Gastrocnemius medialis (tissue), 4 donors: ENCODE measurements around the gene CAMTA1. TPM values are rescaled to one million over a fixed set of nuclear protein-coding genes. Genes with fewer than 3 reads are reported as not detected.

Source experiments
- ATAC-seq, 2 donors: fragments of 150-250 bp; one replicate each; pipeline ENCODE4 v1.9.1; 2016
- DNase-seq, 2 donors: peaks; one replicate each; pipeline ENCODE4 v3.0.0-alpha.2; 2019
- H3K27ac ChIP-seq, 4 donors: fragments of 200-600 bp; sonication (generic); 1 replicate in 1 of 4; 2 replicates in 3 of 4; pipeline ENCODE4 v1.5.1; 2016 to 2018; ENCODE audit warnings: mild to moderate bottlenecking in 2 of 4, moderate library complexity in 1 of 4
- H3K27me3 ChIP-seq, 3 donors: fragments of 200-600 bp; sonication (generic) in 2 of 3; 1 replicate in 1 of 3; 2 replicates in 2 of 3; pipeline versions ENCODE4 v1.5.1 to v1.6.0; 2016 to 2019; ENCODE audit warnings: mild to moderate bottlenecking in 1 of 3, moderate library complexity in 1 of 3
- H3K36me3 ChIP-seq, 2 donors: fragments of 200-600 bp; sonication (generic) in 1 of 2; one replicate each; pipeline ENCODE4 v1.5.1; 2017 to 2018
- H3K4me1 ChIP-seq, 2 donors: fragments of 200-600 bp; sonication (generic) in 1 of 2; one replicate each; pipeline ENCODE4 v1.5.1; 2016 to 2017; ENCODE audit warnings: mild to moderate bottlenecking in 2 of 2
- H3K4me3 ChIP-seq, 4 donors: fragments of 200-600 bp; sonication (generic) in 3 of 4; 1 replicate in 1 of 4; 2 replicates in 3 of 4; pipeline ENCODE4 v1.5.1; 2016 to 2019; ENCODE audit warnings: mild to moderate bottlenecking in 2 of 4
- H3K9me3 ChIP-seq, 3 donors: fragments of 200-600 bp; sonication (generic) in 2 of 3; 1 replicate in 1 of 3; 2 replicates in 2 of 3; pipeline ENCODE4 v1.5.1; 2016 to 2019
- CTCF ChIP-seq, 5 experiments: fragments of 450-650 bp in 3 of 5; fragments of 200-600 bp in 2 of 5; sonication (generic) in 2 of 5; IDR thresholded peaks in 4 of 5; conservative IDR thresholded peaks in 1 of 5; 1 replicate in 4 of 5; 2 replicates in 1 of 5; pipeline ENCODE4 v1.5.1; 2016 to 2019; ENCODE audit warnings: antibody characterized with exemption in 5 of 5, mild to moderate bottlenecking in 3 of 5, moderate library complexity in 3 of 5
- POLR2A ChIP-seq, 2 donors: fragments of 450-650 bp; IDR thresholded peaks; one replicate each; pipeline ENCODE4 v1.6.1; 2017; ENCODE audit warnings: antibody characterized with exemption in 2 of 2, mild to moderate bottlenecking in 2 of 2, moderate library complexity in 2 of 2
- in situ Hi-C, 4 donors: fragments of 200-750 bp; cut with MboI; loops; one replicate each; pipeline versions ENCODE4 v1.15.0 to v1.8.0; 2017; ENCODE audit warnings: low sequenced_read_pairs in 4 of 4
- intact Hi-C: fragments of 100-400 bp; cut with DNase I; formaldehyde crosslinking; loops from one replicate; pipeline ENCODE4 v1.15.1; 2023; ENCODE audit warnings: low total_unique reads
- total RNA-seq, 4 donors: library from RNA; depleted of rRNA; stranded (reverse); fragments of >200 nt; gene quantifications; one replicate each; pipeline versions ENCODE4 v1.1.0 to v1.2.3, GENCODE V29; 2016

CAMTA1 gene
- total RNA-seq, 4 donors from 2014 or later, result 60.5 to 113 (median 70.4) TPM

GRCh38 chr1:7404046-7404742, 618.9 kb downstream of the CAMTA1 start:
- no peak for DNase-seq
- TF ChIP-seq CTCF (IDR thresholded peaks at IDR 0.05 in 4 of 5, conservative IDR thresholded peaks at IDR 0.05 in 1 of 5) (no peak), POLR2A (IDR thresholded peaks at IDR 0.05) (no peak)

GRCh38 chr1:7405844-7406500, 620.7 kb downstream of the CAMTA1 start:
- no peak for ATAC-seq
- no peaks in the 10 kb centered on the region for H3K9me3 ChIP-seq
- in situ Hi-C loops (no loop called here), intact Hi-C loops (no loop called here)
- no peak overlapping the region for H3K27ac ChIP-seq
- no peaks in the 10 kb centered on the region for H3K27me3 ChIP-seq
- DNase-seq, result no peak
- TF ChIP-seq POLR2A (IDR thresholded peaks at IDR 0.05) (no peak), CTCF (IDR thresholded peaks at IDR 0.05 in 4 of 5, conservative IDR thresholded peaks at IDR 0.05 in 1 of 5) (no peak)
- H3K4me1 ChIP-seq, result peaks cover 0 to 8% of the 10 kb centered on the region in 2 donors
- H3K36me3 ChIP-seq, result no peaks in the 10 kb centered on the region
- H3K4me3 ChIP-seq, result no peak overlapping the region

More at GRCh38 chr1:7404046-7404742, 618.9 kb downstream of the CAMTA1 start:
- Histone ChIP-seq H3K4me3 (no peak overlapping the region), H3K36me3 (no peaks in the 10 kb centered on the region), H3K9me3 (no peaks in the 10 kb centered on the region), H3K27me3 (peaks cover 0 to 3% (median 0%) of the 10 kb centered on the region in 3 donors), H3K4me1 (peaks cover 0 to 8% of the 10 kb centered on the region in 2 donors), H3K27ac (no peak overlapping the region)
- intact Hi-C loops, result no loop called here
- ATAC-seq, result no peak
- in situ Hi-C loops, result no loop called here

- H3K27ac ChIP-seq, result no peak overlapping the region
- ATAC-seq (no peak), DNase-seq (no peak)
- in situ Hi-C loops, result no loop called here
- intact Hi-C loops, result no loop called here
- H3K4me1 ChIP-seq, result peaks cover 0 to 2% of the 10 kb centered on the region in 2 donors
- H3K27me3 ChIP-seq, result no peaks in the 10 kb centered on the region
- no peaks in the 10 kb centered on the region for H3K9me3 ChIP-seq
- TF ChIP-seq POLR2A (IDR thresholded peaks at IDR 0.05), result no peak
- no peak for TF ChIP-seq CTCF (IDR thresholded peaks at IDR 0.05 in 4 of 5, conservative IDR thresholded peaks at IDR 0.05 in 1 of 5)
- H3K4me3 ChIP-seq, result no peak overlapping the region
- H3K36me3 ChIP-seq, result no peaks in the 10 kb centered on the region
Observed at GRCh38 chr1:7406641-7407543, 621.6 kb downstream of the CAMTA1 start.

- in situ Hi-C loops (no loop called here), intact Hi-C loops (no loop called here)
- H3K4me1 ChIP-seq, result no peaks in the 10 kb centered on the region
- TF ChIP-seq CTCF (IDR thresholded peaks at IDR 0.05 in 4 of 5, conservative IDR thresholded peaks at IDR 0.05 in 1 of 5) (no peak), POLR2A (IDR thresholded peaks at IDR 0.05) (no peak)
- no peaks in the 10 kb centered on the region for H3K9me3 ChIP-seq
- H3K27ac ChIP-seq, result no peak overlapping the region
- DNase-seq (no peak), ATAC-seq (no peak)
- no peaks in the 10 kb centered on the region for H3K36me3 ChIP-seq
- H3K4me3 ChIP-seq, result no peak overlapping the region
- H3K27me3 ChIP-seq, result no peaks in the 10 kb centered on the region
Observed at GRCh38 chr1:7407544-7407895, 622.3 kb downstream of the CAMTA1 start.
